ENCODE data around the gene IMPA2. TPM values are rescaled to one million over a fixed set of nuclear protein-coding genes. Genes with fewer than 3 reads are reported as not detected.

IMPA2 gene
- total RNA-seq, 2 experiments from 2014 or later: 23.6 to 28.9 TPM

DNA sequence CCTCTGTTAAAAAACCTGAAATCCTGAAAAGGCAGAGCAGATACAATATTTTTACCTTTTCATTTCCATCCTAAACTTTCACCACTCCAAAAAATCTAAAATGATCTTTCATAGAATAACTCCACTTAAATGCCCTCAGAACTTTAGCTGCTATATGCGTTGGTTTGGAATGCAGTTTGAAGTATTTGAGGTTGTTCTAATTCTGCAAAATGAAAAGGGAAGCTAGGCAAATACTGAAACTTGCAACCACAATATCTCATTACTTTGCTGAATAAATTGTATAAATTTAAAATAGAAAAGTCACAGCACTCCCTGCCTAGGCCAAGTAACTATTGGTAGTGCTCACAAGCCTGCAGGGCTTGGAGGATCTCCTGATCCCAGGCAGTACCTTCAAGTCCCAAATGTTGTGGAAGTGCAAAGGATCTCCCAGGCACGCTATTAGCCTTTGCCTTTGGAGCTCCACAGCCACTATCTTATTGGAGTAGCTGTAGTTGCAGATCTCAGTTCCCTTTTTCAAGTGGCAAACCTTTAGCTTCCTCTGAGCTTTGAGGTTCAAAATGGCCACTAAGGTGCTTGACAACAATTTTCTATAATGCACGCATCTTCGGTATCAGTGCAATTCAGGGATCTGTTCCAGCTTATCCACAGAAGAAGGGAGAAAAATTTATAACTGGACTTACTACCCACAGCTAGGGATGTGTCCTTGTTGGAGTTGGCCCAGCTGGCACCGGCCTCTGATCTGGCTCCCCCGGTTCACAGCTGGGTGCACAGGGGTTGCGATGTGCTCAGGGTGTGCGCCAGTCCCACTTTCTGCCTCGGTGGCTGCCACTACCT is 68.9 kb downstream of the IMPA2 start:
- Mint-ChIP-seq H3K36me3 (ENCODE audit: low read depth) (no peaks in the 10 kb centered on the region), H3K4me3 (no peak overlapping the region), H3K27me3 (ENCODE audit: low read depth) (no peaks in the 10 kb centered on the region), H3K4me1 (ENCODE audit: low read depth) (peaks cover 6% of the 10 kb centered on the region), H3K9me3 (no peaks in the 10 kb centered on the region), H3K27ac (no peak overlapping the region)
- no peak for DNase-seq
- CTCF ChIA-PET: interaction anchor here (1.0 to 1.3 kb wide), 3 partner anchors 11 to 322 kb away, joined by 3 to 5 read pairs (median 3); no protein-coding TSS in a partner anchor
- intact Hi-C loops (cut with micrococcal nuclease): loop anchor here (10.0 kb wide), 1 partner anchor 185 kb away; no protein-coding TSS in a partner anchor

- H3K36me3 Mint-ChIP-seq (ENCODE audit: low read depth): no peaks in the 10 kb centered on the region
Measured at GRCh38 chr18:12052866-12053265, 71.6 kb downstream of the IMPA2 start.

GRCh38 chr18:12053289-12053688 is 72.0 kb downstream of the IMPA2 start:
- CTCF ChIA-PET: no interaction called here
- H3K4me3 Mint-ChIP-seq: no peak overlapping the region
- H3K27ac Mint-ChIP-seq: no peak overlapping the region

More at GRCh38 chr18:12052866-12053265, 71.6 kb downstream of the IMPA2 start:
- CTCF ChIA-PET: no interaction called here
- Mint-ChIP-seq H3K27me3 (ENCODE audit: low read depth) (no peaks in the 10 kb centered on the region), H3K27ac (no peak overlapping the region), H3K4me3 (no peak overlapping the region), H3K9me3 (no peaks in the 10 kb centered on the region), H3K4me1 (ENCODE audit: low read depth) (peaks cover 6% of the 10 kb centered on the region)
- intact Hi-C loops (cut with micrococcal nuclease): loop anchor here (10.0 kb wide), 1 partner anchor 182 kb away; no protein-coding TSS in a partner anchor
- no peak for DNase-seq

DNA sequence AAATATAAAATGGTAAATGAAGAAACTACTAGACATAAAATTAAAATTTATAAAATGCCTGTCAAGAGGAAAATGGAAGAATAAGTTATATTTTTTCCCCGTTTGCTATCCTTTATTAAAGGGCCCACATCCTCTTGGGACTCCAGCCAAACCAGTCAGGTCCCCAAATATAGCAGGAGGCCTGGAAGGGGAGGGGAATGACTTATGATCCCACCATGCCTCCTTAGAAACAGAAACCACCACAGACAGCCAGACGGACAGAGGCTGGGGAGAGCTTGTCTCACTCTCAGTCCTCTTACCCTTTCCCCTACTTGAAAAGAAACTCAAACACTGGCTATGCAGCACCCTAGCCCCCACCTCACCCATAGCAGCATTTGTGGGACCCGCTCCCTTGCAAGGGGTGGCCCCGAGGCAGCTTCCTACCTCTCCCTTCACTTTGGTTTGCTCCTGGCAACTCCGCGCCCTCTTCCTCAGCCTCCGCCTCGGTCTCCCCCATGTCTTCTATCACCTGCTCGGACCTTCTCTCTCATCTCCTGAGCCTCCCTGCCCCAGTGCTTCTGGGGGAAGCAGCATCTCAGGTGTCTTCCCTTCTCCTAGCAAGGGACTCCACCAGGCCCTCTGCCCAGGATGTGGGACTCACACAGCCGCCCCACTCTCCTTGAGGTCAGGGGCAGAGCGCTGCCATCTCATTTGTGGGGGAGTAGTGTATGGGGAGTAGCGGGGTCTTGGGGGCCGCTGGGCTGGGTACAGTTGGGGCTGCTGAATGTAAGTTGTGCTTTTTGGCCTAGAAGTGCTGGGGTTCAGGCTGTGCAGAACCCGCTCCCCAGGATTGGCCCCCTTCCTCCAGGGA is 75.0 kb downstream of the IMPA2 start:
- H3K9me3 Mint-ChIP-seq: no peaks in the 10 kb centered on the region
- CTCF ChIA-PET: no interaction called here
- H3K27ac Mint-ChIP-seq: no peak overlapping the region
- no peak overlapping the region for H3K4me3 Mint-ChIP-seq
- H3K36me3 Mint-ChIP-seq (ENCODE audit: low read depth): no peaks in the 10 kb centered on the region
- DNase-seq: no peak
- intact Hi-C loops (cut with micrococcal nuclease): loop anchor here (10.0 kb wide), 1 partner anchor 179 kb away; no protein-coding TSS in a partner anchor
- no peaks in the 10 kb centered on the region for H3K27me3 Mint-ChIP-seq (ENCODE audit: low read depth)
- no peaks in the 10 kb centered on the region for H3K4me1 Mint-ChIP-seq (ENCODE audit: low read depth)

More at GRCh38 chr18:12053289-12053688, 72.0 kb downstream of the IMPA2 start:
- DNase-seq: no peak
- H3K27me3 Mint-ChIP-seq (ENCODE audit: low read depth): no peaks in the 10 kb centered on the region
- intact Hi-C loops (cut with micrococcal nuclease): loop anchor here (10.0 kb wide), 1 partner anchor 182 kb away; no protein-coding TSS in a partner anchor
- H3K4me1 Mint-ChIP-seq (ENCODE audit: low read depth): peaks cover 6% of the 10 kb centered on the region
- H3K36me3 Mint-ChIP-seq (ENCODE audit: low read depth): no peaks in the 10 kb centered on the region
- H3K9me3 Mint-ChIP-seq: no peaks in the 10 kb centered on the region

GRCh38 chr18:12056884-12057402 is 75.6 kb downstream of the IMPA2 start:
- no peak for DNase-seq
- CTCF ChIA-PET: no interaction called here
- Mint-ChIP-seq H3K36me3 (ENCODE audit: low read depth) (no peaks in the 10 kb centered on the region), H3K27ac (no peak overlapping the region), H3K4me3 (no peak overlapping the region), H3K4me1 (ENCODE audit: low read depth) (no peaks in the 10 kb centered on the region), H3K9me3 (no peaks in the 10 kb centered on the region), H3K27me3 (ENCODE audit: low read depth) (no peaks in the 10 kb centered on the region)
- intact Hi-C loops (cut with micrococcal nuclease): loop anchor here (10.0 kb wide), 1 partner anchor 178 kb away; no protein-coding TSS in a partner anchor

DNA sequence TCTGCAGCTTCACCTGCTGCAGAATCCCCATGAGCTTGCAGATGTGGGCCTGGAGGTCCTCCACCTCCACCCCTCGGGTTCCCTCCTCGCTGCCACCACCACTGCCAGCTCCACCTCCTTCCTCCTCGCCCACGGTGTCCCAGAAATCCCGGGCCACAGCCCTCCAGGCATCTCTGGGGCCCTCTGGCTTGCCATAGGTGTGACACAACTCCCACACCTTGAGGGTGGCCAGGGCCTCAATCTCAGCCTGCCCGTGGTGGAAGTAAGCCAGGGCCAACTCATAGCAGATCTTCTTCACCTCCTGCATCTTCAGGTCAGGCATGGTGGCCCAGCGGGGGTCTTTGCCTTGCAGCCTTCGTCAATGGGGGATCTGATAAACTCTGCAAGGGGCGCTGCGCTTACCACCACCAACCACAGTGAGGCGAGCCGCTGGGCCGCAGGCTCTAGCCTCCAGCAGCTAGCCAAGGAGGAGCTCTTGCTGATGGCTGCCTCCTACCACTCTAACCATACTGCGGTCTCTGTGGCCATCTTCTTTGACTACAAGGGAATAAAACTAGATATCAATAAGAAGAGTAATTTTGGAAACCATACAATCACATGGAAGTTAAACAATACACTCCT is 76.2 kb downstream of the IMPA2 start:
- Mint-ChIP-seq H3K27ac (no peak overlapping the region), H3K36me3 (ENCODE audit: low read depth) (no peaks in the 10 kb centered on the region), H3K4me1 (ENCODE audit: low read depth) (no peaks in the 10 kb centered on the region), H3K27me3 (ENCODE audit: low read depth) (no peaks in the 10 kb centered on the region), H3K9me3 (no peaks in the 10 kb centered on the region), H3K4me3 (no peak overlapping the region)
- no peak for DNase-seq
- intact Hi-C loops (cut with micrococcal nuclease): loop anchor here (10.0 kb wide), 1 partner anchor 177 kb away; no protein-coding TSS in a partner anchor
- CTCF ChIA-PET: no interaction called here

DNA sequence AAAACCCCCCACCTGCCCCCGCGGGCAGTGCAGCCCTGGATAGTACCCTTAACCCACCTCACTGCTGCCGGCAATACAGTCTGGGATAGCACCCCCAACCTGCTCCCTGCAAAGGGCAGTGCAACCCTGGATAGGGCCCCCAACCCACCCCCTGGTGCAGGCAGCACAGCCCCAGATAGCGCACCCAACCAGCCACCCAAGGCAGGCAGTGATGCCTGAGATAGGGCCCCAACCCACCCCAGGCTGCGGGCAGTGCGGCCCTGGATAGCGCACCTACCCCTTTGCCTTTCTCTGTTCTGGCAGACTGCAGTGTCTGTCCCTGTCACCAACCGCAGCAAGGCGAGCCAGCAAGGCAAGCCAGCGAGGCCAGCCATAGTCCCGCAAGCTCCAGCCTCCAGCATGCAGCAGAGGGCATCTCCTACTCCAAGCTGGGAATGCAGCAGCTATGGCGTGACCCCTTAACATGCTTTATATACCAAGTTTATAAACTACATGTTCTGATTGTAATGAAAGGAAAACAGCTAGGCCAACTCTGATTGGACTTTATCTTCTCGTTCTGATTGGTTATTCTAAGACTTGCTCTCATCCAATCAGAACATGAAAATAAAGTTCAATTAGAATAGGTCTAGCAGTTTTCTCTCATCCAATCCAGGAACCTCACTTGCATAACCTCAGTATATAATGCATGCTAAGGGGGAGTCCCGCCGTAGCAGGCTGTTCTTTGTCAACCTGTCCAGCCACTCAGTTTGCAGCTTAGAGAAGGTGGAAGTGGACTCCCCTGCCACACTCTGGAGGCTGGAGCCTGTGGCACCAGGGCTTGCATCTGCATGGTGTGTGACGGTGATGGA is 78.3 kb downstream of the IMPA2 start:
- CTCF ChIA-PET: interaction anchor here (0.7 kb wide), 1 partner anchor 386 kb away, joined by 3 read pairs; no protein-coding TSS in a partner anchor
- intact Hi-C loops (cut with micrococcal nuclease): loop anchor here (10.0 kb wide), 1 partner anchor 175 kb away; no protein-coding TSS in a partner anchor
- Mint-ChIP-seq H3K9me3 (no peaks in the 10 kb centered on the region), H3K4me3 (no peak overlapping the region), H3K27me3 (ENCODE audit: low read depth) (no peaks in the 10 kb centered on the region), H3K27ac (no peak overlapping the region), H3K4me1 (ENCODE audit: low read depth) (no peaks in the 10 kb centered on the region), H3K36me3 (ENCODE audit: low read depth) (no peaks in the 10 kb centered on the region)
- no peak for DNase-seq

DNA sequence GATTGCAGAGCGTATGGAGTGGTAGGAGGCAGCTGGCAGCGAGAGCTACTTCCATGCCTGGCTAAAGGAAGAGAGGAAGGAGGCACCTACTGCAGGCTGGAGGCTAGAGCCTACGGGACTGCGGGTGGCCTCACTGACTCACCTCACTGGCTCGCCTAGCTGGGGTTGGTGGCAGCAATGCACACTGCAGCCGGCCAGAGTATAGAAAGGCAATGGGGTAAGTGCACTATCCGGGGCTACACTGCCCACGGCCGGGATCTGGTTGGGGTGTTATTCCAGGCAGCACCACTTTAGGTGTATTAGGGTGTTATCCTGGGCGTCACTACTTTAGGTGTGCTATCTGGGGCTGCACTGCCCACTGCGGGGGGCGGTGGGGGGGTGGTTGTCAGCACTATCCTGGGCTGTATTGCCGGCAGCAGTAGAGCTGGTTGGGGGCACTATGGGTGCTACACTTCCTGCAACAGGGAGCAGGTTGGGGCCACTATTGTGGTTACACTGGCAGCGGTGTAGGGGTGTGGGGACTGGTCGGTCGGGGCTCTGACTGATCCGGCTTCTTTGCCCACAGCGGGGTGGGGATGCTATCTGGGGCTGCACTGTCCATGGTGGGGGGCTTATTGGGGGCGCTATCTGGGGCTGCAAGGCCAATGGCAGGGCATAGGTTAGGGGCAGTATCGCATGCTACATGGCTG is 79.0 kb downstream of the IMPA2 start:
- CTCF ChIA-PET: interaction anchor here (0.7 kb wide), 1 partner anchor 386 kb away, joined by 3 read pairs; no protein-coding TSS in a partner anchor
- no peaks in the 10 kb centered on the region for H3K9me3 Mint-ChIP-seq
- intact Hi-C loops (cut with micrococcal nuclease): no loop called here
- H3K27ac Mint-ChIP-seq: no peak overlapping the region
- no peak overlapping the region for H3K4me3 Mint-ChIP-seq
- H3K27me3 Mint-ChIP-seq (ENCODE audit: low read depth): no peaks in the 10 kb centered on the region
- H3K36me3 Mint-ChIP-seq (ENCODE audit: low read depth): no peaks in the 10 kb centered on the region
- no peaks in the 10 kb centered on the region for H3K4me1 Mint-ChIP-seq (ENCODE audit: low read depth)
- DNase-seq: no peak

DNA sequence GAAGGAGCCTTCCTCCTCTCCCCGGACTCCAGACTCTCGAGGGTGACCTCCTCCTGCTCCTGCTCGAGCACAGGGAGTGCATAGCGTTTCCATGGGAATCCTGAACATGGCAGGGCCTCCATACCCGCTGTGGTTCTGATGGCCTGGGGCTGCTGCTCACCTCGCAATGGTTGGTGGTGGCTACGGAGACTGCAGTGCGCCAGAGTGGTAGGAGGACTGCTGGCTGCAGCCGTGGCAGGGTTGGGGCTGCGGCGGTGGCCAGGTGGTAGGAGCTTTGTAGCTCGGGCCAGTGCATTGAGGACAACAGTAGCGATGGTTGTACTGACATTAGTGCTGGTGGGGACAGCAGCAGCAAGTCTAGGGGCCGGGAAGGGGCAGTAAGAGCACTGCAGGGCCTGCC is 80.4 kb downstream of the IMPA2 start:
- Mint-ChIP-seq H3K36me3 (ENCODE audit: low read depth) (no peaks in the 10 kb centered on the region), H3K4me1 (ENCODE audit: low read depth) (no peaks in the 10 kb centered on the region), H3K27ac (no peak overlapping the region), H3K9me3 (no peaks in the 10 kb centered on the region), H3K4me3 (no peak overlapping the region), H3K27me3 (ENCODE audit: low read depth) (no peaks in the 10 kb centered on the region)
- CTCF ChIA-PET: interaction anchor here (0.6 kb wide), 1 partner anchor 264 kb away, joined by 5 read pairs; no protein-coding TSS in a partner anchor
- intact Hi-C loops (cut with micrococcal nuclease): no loop called here
- DNase-seq: no peak

- Mint-ChIP-seq H3K36me3 (ENCODE audit: low read depth) (no peaks in the 10 kb centered on the region), H3K27me3 (ENCODE audit: low read depth) (no peaks in the 10 kb centered on the region), H3K4me1 (ENCODE audit: low read depth) (no peaks in the 10 kb centered on the region), H3K27ac (no peak overlapping the region), H3K9me3 (no peaks in the 10 kb centered on the region), H3K4me3 (no peak overlapping the region)
- CTCF ChIA-PET: no interaction called here
- no peak for DNase-seq
- intact Hi-C loops (cut with micrococcal nuclease): no loop called here
Measured at GRCh38 chr18:12062974-12063373, 81.7 kb downstream of the IMPA2 start.

All from activated naive CD4-positive, alpha-beta T cell treated with anti-CD3 and anti-CD28 coated beads for 36 hours (primary cell).